CD14-positive monocyte (primary cell): ENCODE results near the gene VARS1. TPM values are rescaled to one million over a fixed set of nuclear protein-coding genes. Genes with fewer than 3 reads are reported as not detected.
A peak's percentile ranks its signal among the peaks of the same experiment; 100 is the strongest.

ENCODE experiments used
- DNase-seq, 3 donors: peaks; one replicate each; pipeline ENCODE4 v3.0.0-alpha.2; 2011 to 2022
- H2AFZ ChIP-seq: 2 replicates; pipeline ENCODE4 v1.6.0; 2012; ENCODE audit warnings: mild to moderate bottlenecking, low read depth, low read length, inconsistent platforms; ENCODE audit not compliant: insufficient read depth, poor library complexity, severe bottlenecking
- H3K27ac ChIP-seq, 2 donors: 1 replicate in 1 of 2; 2 replicates in 1 of 2; pipeline ENCODE4 v1.5.1; 2012 to 2013; ENCODE audit warnings: low read length in 2 of 2, control low read depth in 1 of 2, inconsistent platforms in 1 of 2, low read depth in 1 of 2, mild to moderate bottlenecking in 1 of 2
- H3K27me3 ChIP-seq, 2 donors: one replicate each; pipeline versions ENCODE4 v1.6.0 to v1.6.1; 2011 to 2013; ENCODE audit warnings: low read length in 2 of 2; ENCODE audit not compliant: control insufficient read depth in 2 of 2, insufficient read depth in 2 of 2
- H3K36me3 ChIP-seq, 2 donors: replicated peaks in 1 of 2; 1 replicate in 1 of 2; 2 replicates in 1 of 2; pipeline versions ENCODE4 v1.5.1 to v1.6.1; 2012 to 2013; ENCODE audit warnings: low read length in 2 of 2, control low read depth in 1 of 2, inconsistent platforms in 1 of 2, mild to moderate bottlenecking in 1 of 2; ENCODE audit not compliant: insufficient read depth in 2 of 2, control insufficient read depth in 1 of 2
- H3K4me1 ChIP-seq, 2 donors: 1 replicate in 1 of 2; 2 replicates in 1 of 2; pipeline versions ENCODE4 v1.5.1 to v1.6.1; 2012 to 2013; ENCODE audit warnings: low read length in 2 of 2, control low read depth in 1 of 2, inconsistent platforms in 1 of 2, mild to moderate bottlenecking in 1 of 2, moderate library complexity in 1 of 2; ENCODE audit not compliant: insufficient read depth in 2 of 2, control insufficient read depth in 1 of 2
- H3K4me2 ChIP-seq: replicated peaks from 2 replicates; pipeline ENCODE3; 2012; ENCODE audit warnings: low read length, moderate library complexity, mild to moderate bottlenecking; ENCODE audit not compliant: poor library complexity, severe bottlenecking; ENCODE audit errors: extremely low read depth
- H3K4me3 ChIP-seq, 3 experiments: fragments of 200-600 bp in 1 of 3; sonication (generic) in 1 of 3; replicated peaks in 1 of 3; 1 replicate in 2 of 3; 2 replicates in 1 of 3; pipeline ENCODE4 v1.5.1; 2011 to 2013; ENCODE audit warnings: low read length in 3 of 3, mild to moderate bottlenecking in 3 of 3, control low read depth in 2 of 3, low read depth in 2 of 3, inconsistent platforms in 1 of 3, moderate library complexity in 1 of 3
- H3K79me2 ChIP-seq: 2 replicates; pipeline ENCODE4 v1.6.0; 2012; ENCODE audit warnings: mild to moderate bottlenecking, control low read depth, inconsistent platforms, low read length, moderate library complexity; ENCODE audit not compliant: insufficient read depth
- H3K9ac ChIP-seq: 2 replicates; pipeline ENCODE4 v1.6.0; 2017; ENCODE audit warnings: low read length, mild to moderate bottlenecking; ENCODE audit not compliant: insufficient read depth, poor library complexity, severe bottlenecking
- H3K9me3 ChIP-seq, 2 donors: replicated peaks in 1 of 2; 1 replicate in 1 of 2; 2 replicates in 1 of 2; pipeline versions ENCODE4 v1.5.1 to v1.6.1; 2012 to 2013; ENCODE audit warnings: low read length in 2 of 2, control low read depth in 1 of 2; ENCODE audit not compliant: control insufficient read depth in 1 of 2, insufficient read depth in 1 of 2
- H4K20me1 ChIP-seq: 2 replicates; pipeline ENCODE4 v1.6.0; 2012; ENCODE audit warnings: mild to moderate bottlenecking, low read length, control low read depth, moderate library complexity; ENCODE audit not compliant: insufficient read depth
- H3K27ac Mint-ChIP-seq, 7 donors: one replicate each; pipeline ENCODE4 v1.8.0; 2020; ENCODE audit warnings: mild to moderate bottlenecking in 7 of 7, mixed read lengths in 7 of 7, moderate library complexity in 6 of 7, inconsistent platforms in 2 of 7
- H3K27me3 Mint-ChIP-seq, 3 donors: one replicate each; pipeline ENCODE4 v1.8.0; 2021 to 2022; ENCODE audit warnings: low read depth in 3 of 3, mild to moderate bottlenecking in 3 of 3, mixed read lengths in 3 of 3, moderate library complexity in 3 of 3, inconsistent platforms in 1 of 3
- H3K36me3 Mint-ChIP-seq, 2 donors: one replicate each; pipeline ENCODE4 v1.8.0; 2020; ENCODE audit warnings: mixed read lengths in 2 of 2, inconsistent platforms in 1 of 2, mild to moderate bottlenecking in 1 of 2
- H3K4me1 Mint-ChIP-seq: one replicate; pipeline ENCODE4 v1.8.0; 2020; ENCODE audit warnings: mild to moderate bottlenecking, mixed read lengths
- H3K4me3 Mint-ChIP-seq, 2 donors: one replicate each; pipeline ENCODE4 v1.8.0; 2020; ENCODE audit warnings: mild to moderate bottlenecking in 2 of 2, mixed read lengths in 2 of 2, moderate library complexity in 1 of 2
- H3K9me3 Mint-ChIP-seq, 7 donors: one replicate each; pipeline ENCODE4 v1.8.0; 2020 to 2022; ENCODE audit warnings: mixed read lengths in 7 of 7, mild to moderate bottlenecking in 6 of 7, moderate library complexity in 6 of 7, inconsistent platforms in 2 of 7
- CTCF ChIP-seq: fragments of 200-600 bp; IDR thresholded peaks from one replicate; pipeline ENCODE4 v1.8.0; 2022; ENCODE audit warnings: antibody characterized with exemption, mild to moderate bottlenecking
- WGBS: methylation state at CpG from one replicate; pipeline ENCODE4 v1.1.5; 2013; ENCODE audit warnings: missing lambda C conversion rate; ENCODE audit not compliant: insufficient coverage; 5-methylcytosine and 5-hydroxymethylcytosine counted together
- intact Hi-C, 2 donors: fragments of 100-400 bp; cut with micrococcal nuclease; formaldehyde crosslinking; loops; one replicate each; pipeline versions ENCODE4 v1.15.0 to v1.15.1; 2023
- polyA plus RNA-seq, 3 donors: library from polyadenylated mRNA; depleted of rRNA in 1 of 3; unstranded in 2 of 3; stranded (reverse) in 1 of 3; fragments of 300-500 nt in 2 of 3; fragments of >200 nt in 1 of 3; fragmentation: Illumina TruSeq in 2 of 3; gene quantifications; 1 replicate in 2 of 3; 2 replicates in 1 of 3; pipeline ENCODE4 v1.2.3, GENCODE V29; 2012 to 2021

The VARS1 gene
- polyA plus RNA-seq, 3 donors, result 22.2 to 28.9 (median 27.3) TPM

GRCh38 chr6:31771992-31772358, 23.6 kb downstream of the VARS1 start:
- Histone ChIP-seq H3K9ac (no peak overlapping the region), H2AFZ (no peak overlapping the region), H3K4me1 (peaks cover 35 to 36% of the 10 kb centered on the region in 2 donors), H3K79me2 (no peaks in the 10 kb centered on the region), H3K36me3 (no peaks in the 10 kb centered on the region), H3K4me3 (no peak overlapping the region), H3K9me3 (no peaks in the 10 kb centered on the region), H4K20me1 (no peaks in the 10 kb centered on the region), H3K27ac (no peak overlapping the region), H3K27me3 (no peaks in the 10 kb centered on the region), H3K4me2 (no peak overlapping the region)
- DNase-seq, result no peak
- H3K36me3 Mint-ChIP-seq, result no peaks in the 10 kb centered on the region
- 57% methylated on average over 1 of the region's 4 CpGs for WGBS
- no peak overlapping the region for H3K27ac Mint-ChIP-seq
- no peak overlapping the region for H3K4me3 Mint-ChIP-seq
- H3K4me1 Mint-ChIP-seq, result peaks cover 34% of the 10 kb centered on the region
- peaks cover 0 to 1% (median 0%) of the 10 kb centered on the region in 7 donors for H3K9me3 Mint-ChIP-seq
- intact Hi-C loops, result no loop called here
- no peak for TF ChIP-seq CTCF
- peaks cover 0 to 4% (median 2%) of the 10 kb centered on the region in 3 donors for H3K27me3 Mint-ChIP-seq

GRCh38 chr6:31770860-31771259, 24.7 kb downstream of the VARS1 start:
- no peak for TF ChIP-seq CTCF
- Mint-ChIP-seq H3K4me1 (peaks cover 29% of the 10 kb centered on the region), H3K27me3 (peaks cover 0 to 7% (median 2%) of the 10 kb centered on the region in 3 donors), H3K27ac (peak overlapping the region in 1 of 7 donors; percentile 41), H3K4me3 (no peak overlapping the region), H3K36me3 (no peaks in the 10 kb centered on the region), H3K9me3 (peaks cover 0 to 1% (median 0%) of the 10 kb centered on the region in 7 donors)
- Histone ChIP-seq H3K4me1 (peaks cover 29 to 30% of the 10 kb centered on the region in 2 donors), H3K4me2 (no peak overlapping the region), H3K79me2 (no peaks in the 10 kb centered on the region), H4K20me1 (no peaks in the 10 kb centered on the region), H3K9me3 (no peaks in the 10 kb centered on the region), H3K27ac (no peak overlapping the region), H3K4me3 (no peak overlapping the region), H3K36me3 (no peaks in the 10 kb centered on the region), H2AFZ (no peak overlapping the region), H3K9ac (no peak overlapping the region), H3K27me3 (no peaks in the 10 kb centered on the region)
- intact Hi-C loops, result no loop called here
- WGBS, result no CpG with 5 or more reads among the region's 2 CpGs
- DNase-seq, result no peak
